ENCODE results near the gene RNF111. TPM values are rescaled to one million over a fixed set of nuclear protein-coding genes. Genes with fewer than 3 reads are reported as not detected.

Gene RNF111
- total and polyA plus RNA-seq, 2 of the 13 experiments (the other 11 are each of a cell fraction or from before 2014, with no cell fraction given), result 12.1 to 23.1 TPM

DNA sequence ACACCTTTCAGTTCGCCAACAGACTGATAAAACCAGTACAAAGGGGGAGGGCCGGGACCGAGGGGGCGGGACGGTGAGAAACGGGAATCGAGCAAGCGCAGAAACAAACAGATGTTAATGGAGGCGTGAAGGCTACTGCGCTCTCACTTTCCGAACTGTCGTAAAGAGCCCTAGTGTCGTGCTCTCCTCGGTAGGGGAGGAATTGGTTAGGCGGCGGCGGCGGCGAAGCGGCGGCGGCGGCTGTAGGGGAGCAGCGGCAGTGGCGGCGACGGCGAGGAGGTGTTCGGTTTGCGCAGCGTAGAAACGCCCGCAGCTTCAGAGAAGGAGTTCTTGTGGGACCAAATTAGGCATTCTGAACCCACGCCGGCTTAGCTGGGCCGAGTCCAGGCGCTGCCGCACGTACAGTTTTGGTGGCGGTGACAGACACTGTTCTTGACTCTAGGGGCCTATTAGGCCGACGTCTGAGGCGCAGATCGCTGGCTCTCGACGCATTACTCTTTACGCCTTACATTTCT lies at the start of gene RNF111 (continued):
- TF ChIP-seq, protein P1, sequence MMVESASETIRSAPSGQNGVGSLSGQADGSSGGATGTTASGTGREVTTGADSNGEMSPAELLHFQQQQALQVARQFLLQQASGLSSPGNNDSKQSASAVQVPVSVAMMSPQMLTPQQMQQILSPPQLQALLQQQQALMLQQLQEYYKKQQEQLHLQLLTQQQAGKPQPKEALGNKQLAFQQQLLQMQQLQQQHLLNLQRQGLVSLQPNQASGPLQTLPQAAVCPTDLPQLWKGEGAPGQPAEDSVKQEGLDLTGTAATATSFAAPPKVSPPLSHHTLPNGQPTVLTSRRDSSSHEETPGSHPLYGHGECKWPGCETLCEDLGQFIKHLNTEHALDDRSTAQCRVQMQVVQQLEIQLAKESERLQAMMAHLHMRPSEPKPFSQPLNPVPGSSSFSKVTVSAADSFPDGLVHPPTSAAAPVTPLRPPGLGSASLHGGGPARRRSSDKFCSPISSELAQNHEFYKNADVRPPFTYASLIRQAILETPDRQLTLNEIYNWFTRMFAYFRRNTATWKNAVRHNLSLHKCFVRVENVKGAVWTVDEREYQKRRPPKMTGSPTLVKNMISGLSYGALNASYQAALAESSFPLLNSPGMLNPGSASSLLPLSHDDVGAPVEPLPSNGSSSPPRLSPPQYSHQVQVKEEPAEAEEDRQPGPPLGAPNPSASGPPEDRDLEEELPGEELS (CRISPR knock-in tag; IDR thresholded peaks at IDR 0.05), result no peak
- TF ChIP-seq TSC22D2 (CRISPR knock-in tag; IDR thresholded peaks at IDR 0.05; ENCODE audit: borderline replicate concordance) (no peak), RARA (CRISPR knock-in tag; IDR thresholded peaks at IDR 0.05) (no peak), ZNF335 (CRISPR knock-in tag; IDR thresholded peaks at IDR 0.05) (no peak; the same call in 1 of the 2 replicates), PRMT3 (CRISPR knock-in tag; IDR thresholded peaks at IDR 0.05; ENCODE audit: borderline replicate concordance, low read depth) (no peak), JUND (CRISPR knock-in tag; IDR thresholded peaks at IDR 0.05) (no peak), ZNF652 (CRISPR knock-in tag; IDR thresholded peaks at IDR 0.05; ENCODE audit: borderline replicate concordance, low read depth) (no peak), BRD4 (CRISPR knock-in tag; IDR thresholded peaks at IDR 0.05) (no peak), ZNF136 (CRISPR knock-in tag; IDR thresholded peaks at IDR 0.05; ENCODE audit: low read depth) (peak; percentile 44; the same call in 1 of the 2 replicates), ZNF431 (CRISPR knock-in tag; IDR thresholded peaks at IDR 0.05; ENCODE audit: borderline replicate concordance, low read depth) (no peak), ZBTB38 (CRISPR knock-in tag; IDR thresholded peaks at IDR 0.05) (no peak), BORCS8-MEF2B (CRISPR knock-in tag; IDR thresholded peaks at IDR 0.05) (peak; percentile 14; the same call in 1 of the 2 replicates), SMYD3 (CRISPR knock-in tag; IDR thresholded peaks at IDR 0.05) (no peak), ZNF816 (CRISPR knock-in tag; IDR thresholded peaks at IDR 0.05; ENCODE audit: borderline replicate concordance) (no peak)
- TF ChIP-seq, protein P2, sequence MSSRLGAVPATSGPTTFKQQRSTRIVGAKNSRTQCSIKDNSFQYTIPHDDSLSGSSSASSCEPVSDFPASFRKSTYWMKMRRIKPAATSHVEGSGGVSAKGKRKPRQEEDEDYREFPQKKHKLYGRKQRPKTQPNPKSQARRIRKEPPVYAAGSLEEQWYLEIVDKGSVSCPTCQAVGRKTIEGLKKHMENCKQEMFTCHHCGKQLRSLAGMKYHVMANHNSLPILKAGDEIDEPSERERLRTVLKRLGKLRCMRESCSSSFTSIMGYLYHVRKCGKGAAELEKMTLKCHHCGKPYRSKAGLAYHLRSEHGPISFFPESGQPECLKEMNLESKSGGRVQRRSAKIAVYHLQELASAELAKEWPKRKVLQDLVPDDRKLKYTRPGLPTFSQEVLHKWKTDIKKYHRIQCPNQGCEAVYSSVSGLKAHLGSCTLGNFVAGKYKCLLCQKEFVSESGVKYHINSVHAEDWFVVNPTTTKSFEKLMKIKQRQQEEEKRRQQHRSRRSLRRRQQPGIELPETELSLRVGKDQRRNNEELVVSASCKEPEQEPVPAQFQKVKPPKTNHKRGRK (CRISPR knock-in tag; IDR thresholded peaks at IDR 0.05), result no peak
- TF ChIP-seq, protein P3, sequence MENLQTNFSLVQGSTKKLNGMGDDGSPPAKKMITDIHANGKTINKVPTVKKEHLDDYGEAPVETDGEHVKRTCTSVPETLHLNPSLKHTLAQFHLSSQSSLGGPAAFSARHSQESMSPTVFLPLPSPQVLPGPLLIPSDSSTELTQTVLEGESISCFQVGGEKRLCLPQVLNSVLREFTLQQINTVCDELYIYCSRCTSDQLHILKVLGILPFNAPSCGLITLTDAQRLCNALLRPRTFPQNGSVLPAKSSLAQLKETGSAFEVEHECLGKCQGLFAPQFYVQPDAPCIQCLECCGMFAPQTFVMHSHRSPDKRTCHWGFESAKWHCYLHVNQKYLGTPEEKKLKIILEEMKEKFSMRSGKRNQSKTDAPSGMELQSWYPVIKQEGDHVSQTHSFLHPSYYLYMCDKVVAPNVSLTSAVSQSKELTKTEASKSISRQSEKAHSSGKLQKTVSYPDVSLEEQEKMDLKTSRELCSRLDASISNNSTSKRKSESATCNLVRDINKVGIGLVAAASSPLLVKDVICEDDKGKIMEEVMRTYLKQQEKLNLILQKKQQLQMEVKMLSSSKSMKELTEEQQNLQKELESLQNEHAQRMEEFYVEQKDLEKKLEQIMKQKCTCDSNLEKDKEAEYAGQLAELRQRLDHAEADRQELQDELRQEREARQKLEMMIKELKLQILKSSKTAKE (CRISPR knock-in tag; IDR thresholded peaks at IDR 0.05; ENCODE audit: borderline replicate concordance), result no peak
- TF ChIP-seq, protein P4, sequence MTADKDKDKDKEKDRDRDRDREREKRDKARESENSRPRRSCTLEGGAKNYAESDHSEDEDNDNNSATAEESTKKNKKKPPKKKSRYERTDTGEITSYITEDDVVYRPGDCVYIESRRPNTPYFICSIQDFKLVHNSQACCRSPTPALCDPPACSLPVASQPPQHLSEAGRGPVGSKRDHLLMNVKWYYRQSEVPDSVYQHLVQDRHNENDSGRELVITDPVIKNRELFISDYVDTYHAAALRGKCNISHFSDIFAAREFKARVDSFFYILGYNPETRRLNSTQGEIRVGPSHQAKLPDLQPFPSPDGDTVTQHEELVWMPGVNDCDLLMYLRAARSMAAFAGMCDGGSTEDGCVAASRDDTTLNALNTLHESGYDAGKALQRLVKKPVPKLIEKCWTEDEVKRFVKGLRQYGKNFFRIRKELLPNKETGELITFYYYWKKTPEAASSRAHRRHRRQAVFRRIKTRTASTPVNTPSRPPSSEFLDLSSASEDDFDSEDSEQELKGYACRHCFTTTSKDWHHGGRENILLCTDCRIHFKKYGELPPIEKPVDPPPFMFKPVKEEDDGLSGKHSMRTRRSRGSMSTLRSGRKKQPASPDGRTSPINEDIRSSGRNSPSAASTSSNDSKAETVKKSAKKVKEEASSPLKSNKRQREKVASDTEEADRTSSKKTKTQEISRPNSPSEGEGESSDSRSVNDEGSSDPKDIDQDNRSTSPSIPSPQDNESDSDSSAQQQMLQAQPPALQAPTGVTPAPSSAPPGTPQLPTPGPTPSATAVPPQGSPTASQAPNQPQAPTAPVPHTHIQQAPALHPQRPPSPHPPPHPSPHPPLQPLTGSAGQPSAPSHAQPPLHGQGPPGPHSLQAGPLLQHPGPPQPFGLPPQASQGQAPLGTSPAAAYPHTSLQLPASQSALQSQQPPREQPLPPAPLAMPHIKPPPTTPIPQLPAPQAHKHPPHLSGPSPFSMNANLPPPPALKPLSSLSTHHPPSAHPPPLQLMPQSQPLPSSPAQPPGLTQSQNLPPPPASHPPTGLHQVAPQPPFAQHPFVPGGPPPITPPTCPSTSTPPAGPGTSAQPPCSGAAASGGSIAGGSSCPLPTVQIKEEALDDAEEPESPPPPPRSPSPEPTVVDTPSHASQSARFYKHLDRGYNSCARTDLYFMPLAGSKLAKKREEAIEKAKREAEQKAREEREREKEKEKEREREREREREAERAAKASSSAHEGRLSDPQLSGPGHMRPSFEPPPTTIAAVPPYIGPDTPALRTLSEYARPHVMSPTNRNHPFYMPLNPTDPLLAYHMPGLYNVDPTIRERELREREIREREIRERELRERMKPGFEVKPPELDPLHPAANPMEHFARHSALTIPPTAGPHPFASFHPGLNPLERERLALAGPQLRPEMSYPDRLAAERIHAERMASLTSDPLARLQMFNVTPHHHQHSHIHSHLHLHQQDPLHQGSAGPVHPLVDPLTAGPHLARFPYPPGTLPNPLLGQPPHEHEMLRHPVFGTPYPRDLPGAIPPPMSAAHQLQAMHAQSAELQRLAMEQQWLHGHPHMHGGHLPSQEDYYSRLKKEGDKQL (CRISPR knock-in tag; IDR thresholded peaks at IDR 0.05; ENCODE audit: low read depth), result no peak
